ENCODE measurements around the gene MORC2.

DNA sequence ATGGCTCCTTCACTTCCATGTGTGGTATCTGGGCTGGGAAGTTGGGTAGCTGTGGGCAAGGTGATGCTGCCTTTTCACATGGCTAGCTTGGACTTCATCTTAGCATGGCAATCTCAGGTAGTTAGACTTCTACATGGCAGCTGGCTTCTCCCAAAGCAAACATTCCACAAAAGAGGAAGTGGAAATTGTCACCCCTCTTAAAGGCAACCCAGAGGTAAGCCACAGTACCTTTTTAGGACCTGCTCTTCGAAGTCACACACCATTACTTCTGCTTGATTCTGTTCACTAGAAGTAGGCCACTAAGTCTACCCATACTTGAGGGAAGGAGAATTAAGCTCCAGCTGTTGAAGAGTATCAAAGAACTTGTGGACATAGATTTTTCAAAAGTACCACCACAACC lies 26.4 kb upstream of the MORC2 start:
- no peak for TF ChIP-seq CTCF (tag by site-specific recombination; IDR thresholded peaks at IDR 0.05)
- TF ChIP-seq TCF7L2 (IDR thresholded peaks at IDR 0.05; ENCODE audit: borderline replicate concordance, low read depth, low read length) = no peak
- TF ChIP-seq ZNF184 (tag by site-specific recombination; IDR thresholded peaks at IDR 0.05) = no peak
